IPS DF 6.9 (cell line): Measurements from ENCODE around the gene RPL19.

Experiments
- DNase-seq: peaks from one replicate; pipeline ENCODE4 v3.0.0-alpha.2; 2013; ENCODE audit warnings: low read depth, low spot score
- H3K27ac ChIP-seq: one replicate; pipeline ENCODE4 v1.5.1; 2013; ENCODE audit warnings: low read length, control low read depth
- H3K27me3 ChIP-seq: 2 replicates; pipeline ENCODE4 v1.6.1; 2013; ENCODE audit warnings: mild to moderate bottlenecking, low read length; ENCODE audit not compliant: control insufficient read depth, insufficient read depth
- H3K36me3 ChIP-seq: 2 replicates; pipeline ENCODE4 v1.6.1; 2013; ENCODE audit warnings: low read length; ENCODE audit not compliant: control insufficient read depth, insufficient read depth
- H3K4me1 ChIP-seq: 2 replicates; pipeline ENCODE4 v1.6.1; 2013; ENCODE audit warnings: low read length; ENCODE audit not compliant: control insufficient read depth, insufficient read depth
- H3K4me3 ChIP-seq: 2 replicates; pipeline ENCODE4 v1.5.1; 2013; ENCODE audit warnings: mild to moderate bottlenecking, low read length
- H3K9me3 ChIP-seq: 2 replicates; pipeline ENCODE4 v1.6.1; 2013; ENCODE audit warnings: low read length, inconsistent platforms; ENCODE audit not compliant: control insufficient read depth, insufficient read depth
- WGBS: extraction: QIAGEN DNeasy Blood & Tissue Kit; methylation state at CpG from one replicate; pipeline ENCODE4 v1.1.7; 2013; ENCODE audit warnings: mixed read lengths, missing lambda C conversion rate; ENCODE audit not compliant: insufficient read length, insufficient coverage; 5-methylcytosine and 5-hydroxymethylcytosine counted together

RPL19 gene

DNA sequence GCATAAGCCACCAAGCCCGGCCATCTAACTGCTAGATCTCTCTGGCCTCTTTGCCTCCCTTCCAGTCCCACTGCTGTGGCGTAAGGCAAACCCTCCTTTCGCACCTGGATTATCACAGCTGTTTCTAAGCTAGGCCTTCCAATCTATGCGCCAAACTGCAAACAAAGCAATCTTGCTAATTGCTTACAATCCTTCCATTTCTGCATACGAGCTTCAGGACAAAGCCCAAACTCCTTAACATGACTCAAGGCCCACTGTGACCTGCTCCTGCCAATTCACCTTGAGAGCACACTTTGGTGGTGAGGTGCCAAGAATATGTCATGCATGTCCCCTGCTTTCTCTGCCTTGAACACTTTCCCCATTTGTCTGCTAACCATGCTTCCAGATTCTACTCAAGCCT is 28.1 kb upstream of the RPL19 start:
- peaks cover 7% of the 10 kb centered on the region for H3K4me1 ChIP-seq
- no peak for DNase-seq
- H3K4me3 ChIP-seq = no peak overlapping the region
- H3K27me3 ChIP-seq = peaks cover 2% of the 10 kb centered on the region; the same call in 1 of the 2 replicates
- WGBS = no CpG with 5 or more reads among the region's 5 CpGs
- H3K27ac ChIP-seq = no peak overlapping the region
- peaks cover 9% of the 10 kb centered on the region for H3K36me3 ChIP-seq
- H3K9me3 ChIP-seq = no peaks in the 10 kb centered on the region

DNA sequence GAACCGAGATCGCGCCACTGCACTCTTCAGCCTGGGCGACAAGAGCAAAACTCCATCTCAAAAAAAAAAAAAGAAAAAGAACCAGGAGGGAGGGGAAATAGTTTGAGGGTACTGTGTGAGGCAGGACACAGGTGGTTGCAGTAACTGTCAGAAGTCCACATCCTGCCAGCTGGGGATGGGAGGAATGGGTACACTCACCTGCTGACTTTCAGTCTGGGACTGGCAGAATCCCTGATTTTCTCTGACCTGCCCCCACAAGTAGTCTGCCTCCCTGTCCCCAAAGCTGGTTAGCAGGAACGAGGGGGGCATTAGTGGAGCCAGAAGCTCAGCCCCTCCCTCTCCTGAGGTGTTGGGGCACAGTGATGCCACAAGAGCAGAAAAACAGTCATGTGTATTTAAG is 27.0 kb upstream of the RPL19 start:
- peaks cover 7% of the 10 kb centered on the region for H3K4me1 ChIP-seq
- H3K27ac ChIP-seq = no peak overlapping the region
- H3K36me3 ChIP-seq = peaks cover 9% of the 10 kb centered on the region
- WGBS = no CpG with 5 or more reads among the region's 5 CpGs
- no peak for DNase-seq
- no peak overlapping the region for H3K4me3 ChIP-seq
- H3K27me3 ChIP-seq = no peaks in the 10 kb centered on the region
- no peaks in the 10 kb centered on the region for H3K9me3 ChIP-seq

DNA sequence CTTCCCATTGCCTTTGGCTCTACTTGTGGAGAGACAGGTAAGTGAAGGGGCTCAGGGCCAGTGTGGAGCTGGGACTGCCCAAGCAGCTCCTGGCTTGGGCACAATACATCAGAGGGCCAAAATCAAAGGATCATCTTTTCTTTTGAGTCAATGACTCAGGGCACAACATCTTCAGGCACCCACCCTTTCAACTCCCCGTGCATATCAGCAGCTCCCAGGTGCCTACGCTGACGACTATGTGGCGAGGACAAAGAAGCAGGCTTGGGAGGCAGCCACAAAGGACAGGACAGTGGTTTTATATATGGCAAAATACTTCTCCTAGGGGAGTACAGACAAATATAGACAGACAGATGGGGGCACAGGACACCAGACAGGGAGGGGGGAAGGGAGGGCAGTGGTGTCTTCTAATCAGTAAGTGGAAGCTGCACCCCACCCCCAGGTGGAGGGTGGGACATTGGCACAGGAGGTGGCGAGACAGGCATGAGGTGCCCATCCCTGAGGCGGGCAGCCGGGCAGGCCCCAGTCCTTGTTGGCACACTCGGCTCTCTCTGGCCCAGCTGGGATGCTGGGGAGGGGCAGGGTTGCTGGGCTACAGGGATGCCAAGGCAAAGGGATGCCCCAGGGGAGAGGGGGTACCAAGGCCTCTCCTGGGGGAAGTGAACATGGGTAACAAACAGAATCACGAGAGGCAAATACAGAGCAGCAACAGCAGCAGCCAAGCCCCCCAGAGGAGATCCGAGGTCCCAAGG is 26.4 kb upstream of the RPL19 start:
- DNase-seq = no peak
- no CpG with 5 or more reads among the region's 10 CpGs for WGBS

DNA sequence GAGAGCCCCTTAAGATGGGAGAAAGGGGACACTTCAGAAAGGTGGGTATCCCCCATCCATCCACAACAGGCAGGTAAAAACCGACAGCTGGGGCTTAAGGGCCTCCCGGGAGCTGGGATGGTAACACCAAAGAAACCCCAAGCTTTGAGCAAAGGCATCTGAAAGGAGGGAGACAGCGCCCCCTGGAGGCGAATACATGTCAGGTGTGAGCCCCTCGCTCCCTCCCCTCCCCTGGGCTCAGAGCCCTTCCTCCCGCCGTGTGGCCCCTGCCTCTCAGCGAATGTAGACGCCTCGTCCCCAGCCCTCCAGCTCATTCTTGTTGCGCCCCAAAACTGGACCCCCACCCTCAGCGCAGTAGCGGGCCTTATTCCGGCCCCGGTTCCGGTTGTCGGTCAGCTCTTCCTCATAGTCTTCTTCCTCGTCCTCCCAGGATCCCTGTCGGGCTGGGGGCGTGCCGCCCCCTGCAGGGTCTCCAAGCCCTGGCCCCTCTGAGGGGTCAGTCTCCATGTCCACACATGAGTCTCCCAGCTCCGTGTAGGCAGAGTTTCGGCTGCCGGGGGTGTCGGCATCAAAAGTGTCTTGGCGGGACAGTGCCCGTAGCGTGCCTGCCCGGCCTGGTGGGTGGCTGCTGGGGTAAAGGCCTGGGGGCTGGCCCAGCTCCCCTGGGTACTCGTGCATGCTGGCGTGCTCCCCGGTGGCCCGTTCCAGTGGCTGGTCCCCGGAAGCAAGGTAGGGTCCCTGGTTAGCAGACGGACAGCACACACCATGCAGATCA is 25.0 kb upstream of the RPL19 start:
- H3K4me1 ChIP-seq = peaks cover 7% of the 10 kb centered on the region
- WGBS = no CpG with 5 or more reads among the region's 35 CpGs
- DNase-seq = no peak
- no peaks in the 10 kb centered on the region for H3K27me3 ChIP-seq
- H3K36me3 ChIP-seq = peaks cover 9% of the 10 kb centered on the region
- H3K4me3 ChIP-seq = no peak overlapping the region
- no peaks in the 10 kb centered on the region for H3K9me3 ChIP-seq
- no peak overlapping the region for H3K27ac ChIP-seq

More for the DNA sequence above, 26.4 kb upstream of the RPL19 start:
- Histone ChIP-seq H3K36me3 (peaks cover 9% of the 10 kb centered on the region), H3K27ac (no peak overlapping the region), H3K4me3 (no peak overlapping the region), H3K9me3 (no peaks in the 10 kb centered on the region), H3K4me1 (peaks cover 7% of the 10 kb centered on the region), H3K27me3 (no peaks in the 10 kb centered on the region)

DNA sequence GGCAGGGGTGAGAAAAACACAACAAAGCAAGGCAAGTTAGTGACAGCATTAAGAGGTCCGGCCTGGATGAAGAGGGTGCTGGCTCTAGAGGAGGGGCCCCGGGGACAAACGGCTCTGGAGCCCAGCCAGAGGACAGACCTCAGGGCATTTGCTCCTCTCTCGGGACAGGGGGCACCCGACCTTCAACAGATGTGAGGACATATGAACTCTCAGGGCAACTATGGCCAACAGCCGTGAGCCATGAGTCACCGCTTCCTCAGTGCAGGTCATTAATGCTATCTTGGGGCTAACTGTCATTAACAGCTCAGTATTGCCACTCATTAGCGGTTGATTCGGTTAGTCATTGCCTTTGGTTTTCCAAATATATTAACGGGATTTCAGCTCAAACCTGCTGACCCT is 24.4 kb upstream of the RPL19 start:
- Histone ChIP-seq H3K27me3 (no peaks in the 10 kb centered on the region), H3K36me3 (peaks cover 9% of the 10 kb centered on the region), H3K9me3 (no peaks in the 10 kb centered on the region), H3K4me3 (no peak overlapping the region), H3K4me1 (peaks cover 7% of the 10 kb centered on the region), H3K27ac (no peak overlapping the region)
- no peak for DNase-seq
- WGBS = no CpG with 5 or more reads among the region's 10 CpGs

DNA sequence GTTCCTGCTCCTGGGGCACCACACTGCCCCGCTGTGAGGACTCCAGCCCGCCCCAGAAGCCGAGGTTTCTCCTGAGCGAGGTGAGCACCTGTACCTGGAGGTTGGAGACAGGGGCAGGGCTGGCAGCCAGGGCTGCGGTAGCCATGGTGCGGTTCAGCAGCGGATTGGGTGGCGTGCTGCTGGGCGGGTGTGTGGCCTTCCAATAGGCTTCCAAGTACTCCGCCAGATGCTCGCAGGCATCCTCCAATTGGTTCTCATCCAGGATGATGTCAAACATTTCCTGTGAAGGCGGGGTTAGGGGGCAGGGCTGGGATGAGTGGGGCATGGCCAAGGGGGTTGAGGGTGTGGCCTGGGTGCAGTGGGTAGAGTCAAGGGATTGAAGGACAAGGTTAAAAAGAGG is 22.8 kb upstream of the RPL19 start:
- no peak overlapping the region for H3K27ac ChIP-seq
- H3K27me3 ChIP-seq = no peaks in the 10 kb centered on the region
- DNase-seq = no peak
- H3K4me3 ChIP-seq = no peak overlapping the region
- H3K36me3 ChIP-seq = peaks cover 9% of the 10 kb centered on the region
- no CpG with 5 or more reads among the region's 12 CpGs for WGBS
- no peaks in the 10 kb centered on the region for H3K9me3 ChIP-seq
- peaks cover 5% of the 10 kb centered on the region for H3K4me1 ChIP-seq

DNA sequence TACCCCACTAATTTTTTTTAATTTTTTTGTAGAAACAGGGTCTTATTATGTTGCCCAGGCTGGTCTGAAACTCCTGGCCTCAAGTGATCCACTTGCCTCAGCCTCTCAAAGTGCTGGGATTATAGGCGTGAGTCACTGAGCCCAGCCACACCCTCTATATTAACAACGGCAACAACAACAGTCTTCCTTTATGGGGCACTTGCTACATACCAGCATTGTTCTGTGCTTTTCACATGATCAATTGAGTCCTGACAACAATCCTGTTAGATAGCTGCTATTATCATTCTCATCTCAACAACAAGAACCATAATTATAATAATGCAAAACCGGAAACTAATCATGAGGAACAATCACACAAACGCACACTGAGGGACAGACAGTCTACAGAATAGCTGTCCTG is 21.5 kb upstream of the RPL19 start:
- no CpG with 5 or more reads among the region's 4 CpGs for WGBS

DNA sequence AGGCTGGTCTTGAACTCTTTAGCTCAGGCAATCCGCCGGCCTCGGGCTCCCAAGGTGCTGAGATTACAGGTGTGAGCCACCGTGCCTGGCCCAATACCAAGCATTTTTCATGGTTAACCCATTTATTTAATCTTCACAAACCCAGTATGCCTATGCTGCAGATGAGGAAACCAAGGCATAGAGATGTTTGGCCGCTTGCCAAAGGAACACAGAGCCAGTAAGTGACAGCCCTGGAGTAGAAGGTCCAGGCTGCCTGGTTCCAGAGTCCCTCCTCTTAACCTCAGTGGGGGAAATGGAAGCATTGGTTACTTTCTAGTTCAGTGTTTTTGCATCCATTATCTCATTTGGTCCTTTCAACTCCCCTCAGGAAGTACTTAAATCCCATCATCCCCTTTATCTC is 18.8 kb upstream of the RPL19 start:
- DNase-seq = no peak
- H3K27ac ChIP-seq = no peak overlapping the region
- no peaks in the 10 kb centered on the region for H3K4me1 ChIP-seq
- H3K9me3 ChIP-seq = no peaks in the 10 kb centered on the region
- no peaks in the 10 kb centered on the region for H3K27me3 ChIP-seq
- H3K4me3 ChIP-seq = no peak overlapping the region
- peaks cover 23% of the 10 kb centered on the region for H3K36me3 ChIP-seq
- WGBS = no CpG with 5 or more reads among the region's 5 CpGs

More for the DNA sequence above, 21.5 kb upstream of the RPL19 start:
- H3K27me3 ChIP-seq = no peaks in the 10 kb centered on the region
- H3K4me1 ChIP-seq = peaks cover 3% of the 10 kb centered on the region
- no peaks in the 10 kb centered on the region for H3K9me3 ChIP-seq
- DNase-seq = no peak
- H3K4me3 ChIP-seq = no peak overlapping the region
- no peak overlapping the region for H3K27ac ChIP-seq
- peaks cover 11% of the 10 kb centered on the region for H3K36me3 ChIP-seq

DNA sequence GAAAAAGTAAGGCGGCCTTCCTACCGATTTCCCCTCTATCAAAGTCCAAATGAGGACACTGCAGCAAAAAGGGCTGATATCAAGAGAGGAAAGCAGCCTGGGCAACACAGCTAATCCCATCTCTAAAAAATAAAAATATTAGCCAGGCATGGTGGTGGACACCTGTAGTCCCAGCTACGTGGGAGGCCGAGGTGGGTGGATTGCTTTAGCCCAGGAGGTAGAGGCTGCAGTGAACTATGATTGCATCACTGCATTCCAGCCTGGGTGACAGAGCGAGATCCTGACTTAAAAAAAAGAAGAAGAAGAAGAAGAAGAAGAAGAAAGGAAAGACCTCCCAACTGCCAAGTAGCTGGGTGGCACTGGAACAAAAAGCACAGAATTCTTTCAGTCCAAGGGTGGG is 17.0 kb upstream of the RPL19 start:
- no CpG with 5 or more reads among the region's 5 CpGs for WGBS
- DNase-seq = no peak
- Histone ChIP-seq H3K27ac (no peak overlapping the region), H3K9me3 (no peaks in the 10 kb centered on the region), H3K4me1 (no peaks in the 10 kb centered on the region), H3K36me3 (peaks cover 34% of the 10 kb centered on the region), H3K4me3 (no peak overlapping the region), H3K27me3 (no peaks in the 10 kb centered on the region)

DNA sequence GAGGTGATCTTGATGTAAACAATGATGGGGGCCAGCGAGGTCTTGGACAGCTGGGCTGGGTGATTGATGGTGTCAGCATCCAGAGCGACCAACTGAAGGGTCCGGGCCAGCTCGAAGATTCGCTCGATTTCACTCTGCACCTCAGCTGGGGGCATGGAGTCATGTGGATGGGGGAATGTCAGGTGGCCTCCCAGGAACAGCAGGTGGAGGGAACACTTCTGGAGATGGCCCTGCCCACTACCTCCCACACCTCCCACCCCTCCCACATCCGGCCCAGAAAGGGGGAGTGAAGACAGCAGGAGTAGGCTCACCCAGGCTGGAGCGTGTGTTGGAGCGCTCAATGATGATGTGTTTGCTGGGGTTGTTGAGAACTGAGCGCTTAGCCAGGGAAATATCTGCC is 16.4 kb upstream of the RPL19 start:
- no CpG with 5 or more reads among the region's 10 CpGs for WGBS
- Histone ChIP-seq H3K36me3 (peaks cover 34% of the 10 kb centered on the region), H3K9me3 (no peaks in the 10 kb centered on the region)

More for the DNA sequence above, 16.4 kb upstream of the RPL19 start:
- H3K27ac ChIP-seq = no peak overlapping the region
- H3K4me1 ChIP-seq = no peaks in the 10 kb centered on the region
- no peaks in the 10 kb centered on the region for H3K27me3 ChIP-seq
- no peak for DNase-seq
- H3K4me3 ChIP-seq = no peak overlapping the region
